ENCODE measurements around the gene GRWD1. TPM values are rescaled to one million over a fixed set of nuclear protein-coding genes. Genes with fewer than 3 reads are reported as not detected.
A peak's percentile ranks its signal among the peaks of the same experiment; 100 is the strongest.

GRWD1 gene
- total and polyA plus RNA-seq, 2 of the 13 experiments (the other 11 are each of a cell fraction or from before 2014, with no cell fraction given): 10.8 to 46.6 TPM

GRCh38 chr19:48500830-48501493 lies 55.2 kb downstream of the GRWD1 start (continued):
- TF ChIP-seq, protein P1, sequence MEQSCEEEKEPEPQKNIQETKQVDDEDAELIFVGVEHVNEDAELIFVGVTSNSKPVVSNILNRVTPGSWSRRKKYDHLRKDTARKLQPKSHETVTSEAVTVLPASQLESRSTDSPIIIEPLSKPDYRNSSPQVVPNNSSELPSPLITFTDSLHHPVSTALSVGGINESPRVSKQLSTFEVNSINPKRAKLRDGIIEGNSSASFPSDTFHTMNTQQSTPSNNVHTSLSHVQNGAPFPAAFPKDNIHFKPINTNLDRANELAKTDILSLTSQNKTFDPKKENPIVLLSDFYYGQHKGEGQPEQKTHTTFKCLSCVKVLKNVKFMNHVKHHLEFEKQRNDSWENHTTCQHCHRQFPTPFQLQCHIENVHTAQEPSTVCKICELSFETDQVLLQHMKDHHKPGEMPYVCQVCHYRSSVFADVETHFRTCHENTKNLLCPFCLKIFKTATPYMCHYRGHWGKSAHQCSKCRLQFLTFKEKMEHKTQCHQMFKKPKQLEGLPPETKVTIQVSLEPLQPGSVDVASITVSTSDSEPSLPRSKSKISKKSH (CRISPR knock-in tag; IDR thresholded peaks at IDR 0.05; ENCODE audit: borderline replicate concordance): peak; percentile 60; the same call in 1 of the 2 replicates
- TF ChIP-seq ZNF891 (CRISPR knock-in tag; IDR thresholded peaks at IDR 0.05) (0 out of 2 replicates have a peak, but pooled peaks have one; percentile 74), ZNF451 (CRISPR knock-in tag; IDR thresholded peaks at IDR 0.05) (no peak), ZBTB49 (CRISPR knock-in tag; IDR thresholded peaks at IDR 0.05; ENCODE audit: borderline replicate concordance) (no peak), TIGD3 (CRISPR knock-in tag; IDR thresholded peaks at IDR 0.05; ENCODE audit: borderline replicate concordance) (no peak), AKAP8 (CRISPR knock-in tag; IDR thresholded peaks at IDR 0.05) (no peak), ZNF354B (CRISPR knock-in tag; IDR thresholded peaks at IDR 0.05) (no peak), RFX1 (IDR thresholded peaks at IDR 0.05) (no peak), ONECUT2 (CRISPR knock-in tag; IDR thresholded peaks at IDR 0.05) (no peak), SNAI1 (CRISPR knock-in tag; IDR thresholded peaks at IDR 0.05; ENCODE audit: borderline replicate concordance) (no peak), ZNF598 (CRISPR knock-in tag; IDR thresholded peaks at IDR 0.05; ENCODE audit: borderline replicate concordance) (0 out of 2 replicates have a peak, but pooled peaks have one; percentile 45), FOXM1 (CRISPR knock-in tag; IDR thresholded peaks at IDR 0.05) (no peak), JDP2 (CRISPR knock-in tag; IDR thresholded peaks at IDR 0.05; ENCODE audit: borderline replicate concordance) (no peak), ZNF512B (CRISPR knock-in tag; IDR thresholded peaks at IDR 0.05; ENCODE audit: borderline replicate concordance) (no peak), HOXA3 (CRISPR knock-in tag; IDR thresholded peaks at IDR 0.05) (no peak), ZNF446 (CRISPR knock-in tag; IDR thresholded peaks at IDR 0.05) (no peak)
- TF ChIP-seq, protein P2, sequence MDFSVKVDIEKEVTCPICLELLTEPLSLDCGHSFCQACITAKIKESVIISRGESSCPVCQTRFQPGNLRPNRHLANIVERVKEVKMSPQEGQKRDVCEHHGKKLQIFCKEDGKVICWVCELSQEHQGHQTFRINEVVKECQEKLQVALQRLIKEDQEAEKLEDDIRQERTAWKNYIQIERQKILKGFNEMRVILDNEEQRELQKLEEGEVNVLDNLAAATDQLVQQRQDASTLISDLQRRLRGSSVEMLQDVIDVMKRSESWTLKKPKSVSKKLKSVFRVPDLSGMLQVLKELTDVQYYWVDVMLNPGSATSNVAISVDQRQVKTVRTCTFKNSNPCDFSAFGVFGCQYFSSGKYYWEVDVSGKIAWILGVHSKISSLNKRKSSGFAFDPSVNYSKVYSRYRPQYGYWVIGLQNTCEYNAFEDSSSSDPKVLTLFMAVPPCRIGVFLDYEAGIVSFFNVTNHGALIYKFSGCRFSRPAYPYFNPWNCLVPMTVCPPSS (IDR thresholded peaks at IDR 0.05): no peak

Data from HepG2 (cell line).